H1 (cell line): ENCODE data around the gene STAM. TPM values are rescaled to one million over a fixed set of nuclear protein-coding genes. Genes with fewer than 3 reads are reported as not detected.
"Not testable (repeated sequence)": the region's sequence is repeated elsewhere in the genome, so short reads cannot be mapped to it uniquely, and the experiment has no call there.

Experiments used
- CTCF ChIA-PET: fragments of 300-600 bp; sonication (Branson Sonifier 250); formaldehyde crosslinking; loops from one replicate; lab custom pipeline; 2021; ENCODE audit not compliant: partially characterized antibody; lab: Charles Lee
- POLR2A ChIA-PET: fragments of 300-600 bp; sonication (Branson Sonifier 250); formaldehyde crosslinking; loops from one replicate; lab custom pipeline; 2021; ENCODE audit warnings: inconsistent platforms; ENCODE audit not compliant: partially characterized antibody; lab: Charles Lee
- DNase-seq, 2 experiments: peaks; one replicate each; pipeline versions ENCODE4 v3.0.0 to v3.0.0-alpha.2; 2010 to 2022; ENCODE audit warnings: low spot score in 2 of 2, low read depth in 1 of 2, mixed read lengths in 1 of 2
- FAIRE-seq: peaks from 2 replicates; lab custom pipeline; 2011; peaks lifted over from hg19 to GRCh38; lab: Jason Lieb, UNC
- H2AFZ ChIP-seq: 2 replicates; pipeline ENCODE4 v1.8.1; 2012; ENCODE audit warnings: low read length, inconsistent platforms
- H2AK5ac ChIP-seq: 2 replicates; pipeline ENCODE4 v1.6.1; 2013; ENCODE audit warnings: low read depth, low read length
- H2BK120ac ChIP-seq: replicated peaks from 2 replicates; pipeline ENCODE3; 2013; ENCODE audit warnings: low read depth, low read length, inconsistent platforms
- H2BK12ac ChIP-seq: 2 replicates; pipeline ENCODE4 v1.6.1; 2013; ENCODE audit warnings: low read depth, low read length
- H2BK15ac ChIP-seq: 2 replicates; pipeline ENCODE4 v1.6.1; 2013; ENCODE audit warnings: low read length
- H2BK20ac ChIP-seq: 2 replicates; pipeline ENCODE4 v1.6.1; 2013; ENCODE audit warnings: low read length
- H2BK5ac ChIP-seq: 2 replicates; pipeline ENCODE4 v1.6.1; 2013; ENCODE audit warnings: low read depth, low read length
- H3K14ac ChIP-seq: 2 replicates; pipeline ENCODE4 v1.6.1; 2013; ENCODE audit warnings: inconsistent platforms; ENCODE audit not compliant: insufficient read length
- H3K18ac ChIP-seq: 2 replicates; pipeline ENCODE4 v1.6.1; 2013; ENCODE audit warnings: low read length; ENCODE audit errors: extremely low read depth
- H3K23ac ChIP-seq: 2 replicates; pipeline ENCODE4 v1.6.1; 2013; ENCODE audit warnings: inconsistent platforms; ENCODE audit not compliant: insufficient read length
- H3K23me2 ChIP-seq: 2 replicates; pipeline ENCODE4 v1.6.1; 2013; ENCODE audit warnings: low read depth, low read length
- H3K27ac ChIP-seq: 2 replicates; pipeline ENCODE4 v1.6.1; 2011; ENCODE audit warnings: low read depth, low read length, inconsistent platforms
- H3K27me3 ChIP-seq, 4 experiments: replicated peaks in 1 of 4; 1 replicate in 1 of 4; 2 replicates in 3 of 4; pipeline versions ENCODE4 v1.6.1 to v1.8.1; 2011 to 2013; ENCODE audit warnings: low read length in 3 of 4, mild to moderate bottlenecking in 3 of 4, inconsistent platforms in 2 of 4, mixed read lengths in 2 of 4, moderate library complexity in 1 of 4; ENCODE audit not compliant: control insufficient read depth in 3 of 4, insufficient read depth in 3 of 4; ENCODE audit errors: extremely low read depth in 1 of 4
- H3K36me3 ChIP-seq, 4 experiments: 2 replicates each; pipeline versions ENCODE4 v1.6.1 to v1.8.1; 2011 to 2013; ENCODE audit warnings: mild to moderate bottlenecking in 4 of 4, low read length in 3 of 4, moderate library complexity in 2 of 4, control low read depth in 1 of 4, inconsistent platforms in 1 of 4; ENCODE audit not compliant: insufficient read depth in 4 of 4, control insufficient read depth in 2 of 4
- H3K4ac ChIP-seq: replicated peaks from 2 replicates; pipeline ENCODE3; 2013; ENCODE audit warnings: low read length, low read depth, mixed read lengths, inconsistent platforms; ENCODE audit not compliant: insufficient read length
- H3K4me1 ChIP-seq, 4 experiments: replicated peaks in 1 of 4; 1 replicate in 1 of 4; 2 replicates in 3 of 4; pipeline versions ENCODE4 v1.6.1 to v1.8.1; 2011 to 2013; ENCODE audit warnings: low read length in 3 of 4, inconsistent platforms in 2 of 4, mixed read lengths in 1 of 4; ENCODE audit not compliant: insufficient read depth in 4 of 4, control insufficient read depth in 3 of 4
- H3K4me2 ChIP-seq, 2 experiments: 2 replicates each; pipeline versions ENCODE4 v1.6.1 to v1.8.1; 2011 to 2013; ENCODE audit warnings: low read depth in 2 of 2, low read length in 2 of 2, control low read depth in 1 of 2, inconsistent platforms in 1 of 2, mild to moderate bottlenecking in 1 of 2; ENCODE audit not compliant: insufficient read depth in 1 of 2
- H3K4me3 ChIP-seq, 4 experiments: fragments of 200-600, 300-600 bp in 1 of 4; sonication (generic), shearing (Covaris generic), sonication (Bioruptor Twin) in 1 of 4; 2 replicates each; pipeline versions ENCODE4 v1.5.1 to v1.8.1; 2011 to 2016; ENCODE audit warnings: low read length in 4 of 4, low read depth in 3 of 4, control low read depth in 2 of 4, inconsistent platforms in 2 of 4, mild to moderate bottlenecking in 2 of 4, mixed read lengths in 1 of 4, moderate library complexity in 1 of 4; ENCODE audit not compliant: insufficient read depth in 2 of 4; ENCODE audit errors: extremely low read depth in 1 of 4
- H3K56ac ChIP-seq: replicated peaks from 2 replicates; pipeline ENCODE3; 2013; ENCODE audit warnings: low read depth, mild to moderate bottlenecking, mixed read lengths, low read length, inconsistent platforms; ENCODE audit not compliant: insufficient read length
- H3K79me1 ChIP-seq: 2 replicates; pipeline ENCODE4 v1.6.1; 2013; ENCODE audit warnings: low read depth, low read length, control low read depth
- H3K79me2 ChIP-seq, 2 experiments: 2 replicates each; pipeline versions ENCODE4 v1.6.1 to v1.8.1; 2012 to 2013; ENCODE audit warnings: low read length in 2 of 2, mild to moderate bottlenecking in 2 of 2, inconsistent platforms in 1 of 2; ENCODE audit not compliant: insufficient read depth in 2 of 2, control insufficient read depth in 1 of 2
- H3K9ac ChIP-seq, 4 experiments: replicated peaks in 1 of 4; 1 replicate in 1 of 4; 2 replicates in 3 of 4; pipeline versions ENCODE4 v1.6.1 to v1.8.1; 2011 to 2013; ENCODE audit warnings: low read depth in 3 of 4, low read length in 3 of 4, control low read depth in 2 of 4, mild to moderate bottlenecking in 2 of 4, moderate library complexity in 2 of 4, inconsistent platforms in 1 of 4; ENCODE audit errors: extremely low read depth in 1 of 4
- H3K9me3 ChIP-seq, 2 experiments: 2 replicates each; pipeline versions ENCODE4 v1.6.1 to v1.8.1; 2012 to 2013; ENCODE audit warnings: mild to moderate bottlenecking in 2 of 2, moderate library complexity in 2 of 2, control low read depth in 1 of 2, inconsistent platforms in 1 of 2, low read depth in 1 of 2, low read length in 1 of 2, mixed read lengths in 1 of 2; ENCODE audit not compliant: insufficient read depth in 2 of 2
- H4K20me1 ChIP-seq, 2 experiments: replicated peaks in 1 of 2; 2 replicates each; pipeline versions ENCODE3 to v1.8.1; 2011 to 2013; ENCODE audit warnings: inconsistent platforms in 2 of 2, low read length in 2 of 2, mild to moderate bottlenecking in 1 of 2; ENCODE audit not compliant: insufficient read depth in 2 of 2, control insufficient read depth in 1 of 2
- H4K5ac ChIP-seq: 2 replicates; pipeline ENCODE4 v1.6.1; 2013; ENCODE audit warnings: low read length, low read depth, mixed read lengths, inconsistent platforms; ENCODE audit not compliant: insufficient read length
- H4K8ac ChIP-seq: 2 replicates; pipeline ENCODE4 v1.8.0; 2013; ENCODE audit warnings: mild to moderate bottlenecking, moderate library complexity, low read length, inconsistent platforms; ENCODE audit not compliant: insufficient read depth; ENCODE audit errors: extremely low read depth
- H4K91ac ChIP-seq: replicated peaks from 2 replicates; pipeline ENCODE3; 2013; ENCODE audit warnings: low read length, mixed read lengths, inconsistent platforms; ENCODE audit not compliant: insufficient read length
- WGBS, 2 experiments: shearing (Covaris generic) in 1 of 2; methylation state at CpG; one replicate each; pipeline versions ENCODE4 v1.1.6 to v1.1.7; 2013 to 2015; ENCODE audit warnings: low lambda C conversion rate in 2 of 2, mixed read lengths in 2 of 2, inconsistent platforms in 1 of 2, low coverage in 1 of 2, missing lambda C conversion rate in 1 of 2; ENCODE audit not compliant: insufficient replicate concordance in 2 of 2, insufficient coverage in 1 of 2, insufficient read length in 1 of 2; ENCODE audit errors: extremely low coverage in 1 of 2, missing lambda C conversion rate in 1 of 2; 5-methylcytosine and 5-hydroxymethylcytosine counted together
- polyA plus RNA-seq, 7 experiments: library from polyadenylated mRNA; depleted of rRNA in 3 of 7; stranded (reverse) in 5 of 7; unstranded in 2 of 7; fragments of >200 nt in 5 of 7; fragments of 200-250 nt in 2 of 7; gene quantifications; 1 replicate in 5 of 7; 2 replicates in 1 of 7; 4 replicates in 1 of 7; pipeline versions ENCODE4 v1.2.1 to v1.2.3, GENCODE V29; 2011 to 2013; ENCODE audit warnings: missing spikeins in 2 of 7, mixed read lengths in 2 of 7
- total RNA-seq: library from RNA; stranded (reverse); fragmentation: NEBNext Ultra II Directional; extraction: Animal tissue kit (Norgen Biotek cat#: 25700); gene quantifications from 2 replicates; pipeline ENCODE4 v1.2.1, GENCODE V29; 2021

Gene STAM
- total and polyA plus RNA-seq, 2 of the 8 experiments (the other 6 are each of a cell fraction or from before 2014, with no cell fraction given), result 22.0 to 27.8 TPM

DNA sequence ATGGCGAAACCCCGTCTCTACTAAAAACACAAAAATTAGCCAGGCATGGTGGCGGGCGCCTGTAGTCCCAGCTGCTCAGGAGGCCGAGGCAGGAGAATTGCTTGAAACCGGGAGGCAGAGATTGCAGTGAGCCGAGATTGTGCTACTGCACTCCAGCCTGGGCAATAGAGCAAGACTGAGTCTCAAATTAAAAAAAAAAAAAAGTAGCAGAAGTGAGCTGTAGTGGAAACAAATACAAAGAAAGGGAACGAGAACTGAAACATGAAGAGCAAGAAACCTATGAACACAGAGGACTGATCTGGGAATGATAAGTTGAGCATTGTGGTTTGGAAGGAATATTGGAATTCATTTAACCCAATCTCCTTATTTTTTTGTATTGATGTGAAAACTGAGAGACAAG is 11.4 kb upstream of the STAM start:
- H4K8ac ChIP-seq, H2BK20ac ChIP-seq, H4K91ac ChIP-seq, H3K4me1 ChIP-seq, H3K14ac ChIP-seq, POLR2A ChIA-PET, CTCF ChIA-PET, H2AFZ ChIP-seq, H3K18ac ChIP-seq, H3K23me2 ChIP-seq, H3K56ac ChIP-seq, H2BK15ac ChIP-seq, H2BK120ac ChIP-seq, H2BK12ac ChIP-seq, H3K4ac ChIP-seq, H3K79me2 ChIP-seq, H3K4me3 ChIP-seq, FAIRE-seq, H2AK5ac ChIP-seq, H3K79me1 ChIP-seq, H3K4me2 ChIP-seq, H4K5ac ChIP-seq, DNase-seq, H3K23ac ChIP-seq, H2BK5ac ChIP-seq, H3K27me3 ChIP-seq, H4K20me1 ChIP-seq, H3K9ac ChIP-seq, H3K27ac ChIP-seq, H3K36me3 ChIP-seq, H3K9me3 ChIP-seq: not testable (repeated sequence)
- WGBS, 2 experiments, result 94% methylated on average over 7 of the region's 8 CpGs; no CpG with 5 or more reads in 1 of the 2 experiments
